GM12878 (cell line): ENCODE measurements around the gene DHX30. TPM values are rescaled to one million over a fixed set of nuclear protein-coding genes. Genes with fewer than 3 reads are reported as not detected.
"Not testable (repeated sequence)": the region's sequence is repeated elsewhere in the genome, so short reads cannot be mapped to it uniquely, and the experiment has no call there.

ENCODE experiments used
- ATAC-seq: fragments of 200-7000 bp; cut with Tn5 transposase; 3 replicates; pipeline ENCODE4 v1.9.1; 2020; ENCODE audit warnings: mild to moderate bottlenecking, moderate library complexity
- BruUV-seq: library from RNA; stranded (reverse); fragments of 400-500 nt; replicated peaks from 2 replicates; lab custom pipeline; 2021; lab: Mats Ljungman, UMichigan
- CTCF ChIA-PET: fragments of 300-600 bp; sonication (Branson Sonifier 250); formaldehyde crosslinking; extraction: SDS; loops from one replicate; lab custom pipeline; 2021; ENCODE audit warnings: inconsistent platforms; lab: Yijun Ruan, JAX
- POLR2A ChIA-PET: fragments of 350-600 bp; formaldehyde crosslinking; extraction: SDS; loops from one replicate; lab custom pipeline; 2021; ENCODE audit warnings: inconsistent platforms; lab: Charles Lee
- RAD21 ChIA-PET: fragments of 300-600 bp; sonication (Branson Sonifier 250); formaldehyde crosslinking; loops from one replicate; lab custom pipeline; 2023; ENCODE audit warnings: antibody characterized with exemption; ENCODE audit not compliant: unreplicated experiment; lab: Charles Lee
- SMC1A ChIA-PET: fragments of 300-600 bp; sonication (Branson Sonifier 250); formaldehyde crosslinking; loops from one replicate; lab custom pipeline; 2023; ENCODE audit not compliant: unreplicated experiment, uncharacterized antibody; lab: Charles Lee
- DNase-seq: peaks from one replicate; pipeline ENCODE4 v3.0.0-alpha.2; 2011; ENCODE audit warnings: low read depth, low spot score
- FAIRE-seq: peaks from 3 replicates; lab custom pipeline; 2011; peaks lifted over from hg19 to GRCh38; lab: Jason Lieb, UNC
- H2AFZ ChIP-seq: 2 replicates; pipeline ENCODE4 v1.6.0; 2011; ENCODE audit warnings: low read depth, low read length, control low read depth; ENCODE audit not compliant: control insufficient read depth
- H3K27ac ChIP-seq: 2 replicates; pipeline ENCODE4 v1.5.1; 2011; ENCODE audit warnings: control low read depth; ENCODE audit not compliant: control insufficient read depth, insufficient read depth
- H3K27me3 ChIP-seq, 2 experiments: replicated peaks in 1 of 2; 2 replicates each; pipeline versions ENCODE4 v1.6.0 to v1.6.1; 2011; ENCODE audit warnings: low read length in 1 of 2; ENCODE audit not compliant: control insufficient read depth in 2 of 2, insufficient read depth in 2 of 2
- H3K36me3 ChIP-seq, 2 experiments: 2 replicates each; pipeline ENCODE4 v1.5.1; 2011; ENCODE audit warnings: low read length in 1 of 2; ENCODE audit not compliant: control insufficient read depth in 2 of 2, insufficient read depth in 2 of 2
- H3K4me1 ChIP-seq: 2 replicates; pipeline ENCODE4 v1.6.1; 2011; ENCODE audit warnings: mild to moderate bottlenecking, low read length, moderate library complexity, mixed read lengths; ENCODE audit not compliant: control insufficient read depth, insufficient read depth
- H3K4me2 ChIP-seq: 2 replicates; pipeline ENCODE4 v1.6.0; 2011; ENCODE audit warnings: control low read depth; ENCODE audit not compliant: control insufficient read depth, insufficient read depth
- H3K4me3 ChIP-seq: fragments of 200-600 bp; sonication (generic); 2 replicates; pipeline ENCODE4 v1.5.1; 2016
- H3K79me2 ChIP-seq: 2 replicates; pipeline ENCODE4 v1.6.0; 2011; ENCODE audit warnings: low read length; ENCODE audit not compliant: control insufficient read depth, insufficient read depth
- H3K9ac ChIP-seq: 2 replicates; pipeline ENCODE4 v1.8.0; 2011; ENCODE audit warnings: low read length, control low read depth, mixed read lengths; ENCODE audit not compliant: control insufficient read depth, insufficient read depth
- H3K9me3 ChIP-seq: replicated peaks from 3 replicates; pipeline ENCODE4 v1.5.1; 2011; ENCODE audit warnings: mild to moderate bottlenecking, low read length; ENCODE audit not compliant: control insufficient read depth, insufficient read depth
- H4K20me1 ChIP-seq: 2 replicates; pipeline ENCODE4 v1.6.0; 2011; ENCODE audit not compliant: control insufficient read depth, insufficient read depth
- ATF3 ChIP-seq: IDR thresholded peaks from 2 replicates; pipeline ENCODE4 v1.6.1; 2011; ENCODE audit warnings: low read depth, mild to moderate bottlenecking, low read length, moderate library complexity, borderline replicate concordance; ENCODE audit errors: extremely low read depth
- BCL11A ChIP-seq: IDR thresholded peaks from 2 replicates; pipeline ENCODE4 v1.6.1; 2011; ENCODE audit warnings: low read depth, low read length
- CTCF ChIP-seq, 3 experiments: IDR thresholded peaks in 2 of 3; conservative IDR thresholded peaks in 1 of 3; 2 replicates each; pipeline ENCODE4 v1.5.1; 2011; ENCODE audit warnings: low read depth in 3 of 3, low read length in 3 of 3, mild to moderate bottlenecking in 3 of 3, control low read depth in 2 of 3, moderate library complexity in 2 of 3, inconsistent platforms in 1 of 3, mixed read lengths in 1 of 3; ENCODE audit not compliant: control insufficient read depth in 2 of 3, insufficient read depth in 1 of 3; ENCODE audit errors: extremely low read depth in 1 of 3
- GATAD2B ChIP-seq: fragments of 450-650 bp; conservative IDR thresholded peaks from 2 replicates; pipeline ENCODE4 v1.6.1; 2017; ENCODE audit warnings: low read depth, mild to moderate bottlenecking, moderate library complexity
- JUND ChIP-seq: IDR thresholded peaks from 2 replicates; pipeline ENCODE4 v1.6.1; 2012; ENCODE audit warnings: low read depth, mild to moderate bottlenecking, low read length, improper control_type of control experiment, moderate library complexity
- KDM1A ChIP-seq: fragments of 200-600 bp; sonication (generic); IDR thresholded peaks from 2 replicates; pipeline ENCODE4 v1.6.1; 2016; ENCODE audit warnings: borderline replicate concordance
- MTA3 ChIP-seq: IDR thresholded peaks from 2 replicates; pipeline ENCODE4 v1.6.1; 2012; ENCODE audit warnings: low read length, inconsistent platforms, borderline replicate concordance
- PML ChIP-seq: IDR thresholded peaks from 2 replicates; pipeline ENCODE4 v1.6.1; 2012; ENCODE audit warnings: low read length, inconsistent platforms
- POU2F2 ChIP-seq: IDR thresholded peaks from 3 replicates; pipeline ENCODE4 v1.6.1; 2011; ENCODE audit warnings: low read depth, mild to moderate bottlenecking, low read length, borderline replicate concordance
- RUNX3 ChIP-seq: IDR thresholded peaks from 2 replicates; pipeline ENCODE4 v1.6.1; 2012; ENCODE audit warnings: low read length, inconsistent platforms
- USF1 ChIP-seq: IDR thresholded peaks from 2 replicates; pipeline ENCODE4 v1.6.1; 2011; ENCODE audit warnings: borderline replicate concordance, low read depth, mild to moderate bottlenecking, moderate library complexity, mixed read lengths, low read length; ENCODE audit not compliant: insufficient read depth; ENCODE audit errors: extremely low read length
- WGBS: methylation state at CpG from one replicate; pipeline ENCODE4 v1.1.6; 2016; ENCODE audit warnings: low lambda C conversion rate; ENCODE audit not compliant: insufficient replicate concordance, insufficient coverage; ENCODE audit errors: missing lambda C conversion rate; 5-methylcytosine and 5-hydroxymethylcytosine counted together
- in situ Hi-C: fragments of 300-500 bp; cut with MboI; formaldehyde crosslinking; loops from 9 replicates; pipeline ENCODE4 v1.14.3; 2018; ENCODE audit warnings: mixed read lengths
- intact Hi-C: fragments of 100-400 bp; cut with micrococcal nuclease; formaldehyde crosslinking; loops from one replicate; pipeline ENCODE4 v1.14.2; 2022; ENCODE audit not compliant: unreplicated experiment
- polyA plus RNA-seq, 11 experiments: library from polyadenylated mRNA; depleted of rRNA in 4 of 11; unstranded in 6 of 11; stranded (reverse) in 5 of 11; fragments of >200 nt; fragmentation: Nextera tagmentation in 4 of 11; fragmentation: Illumina TruSeq in 1 of 11; extraction: Ambion mirVana in 4 of 11; extraction: Trizol in 1 of 11; gene quantifications; 1 replicate in 1 of 11; 2 replicates in 10 of 11; pipeline versions ENCODE4 v1.2.1 to v1.2.3, GENCODE V29; 2011 to 2016; ENCODE audit warnings: inconsistent platforms in 2 of 11, missing spikeins in 2 of 11, low read depth in 1 of 11
- total RNA-seq, 4 experiments: library from RNA; depleted of rRNA in 3 of 4; stranded (reverse); fragments of >200 nt in 3 of 4; fragmentation: Illumina TruSeq in 1 of 4; extraction: Trizol in 1 of 4; gene quantifications; 2 replicates each; pipeline versions ENCODE4 v1.2.1 to v1.2.3, GENCODE V29; 2013 to 2021

The DHX30 gene
- total and polyA plus RNA-seq, 10 of the 15 experiments (the other 5 are each of a cell fraction or from before 2014, with no cell fraction given), result 9.5 to 75.3 (median 47.8) TPM

- DNase-seq, H2AFZ ChIP-seq, BruUV-seq, H4K20me1 ChIP-seq, H3K27me3 ChIP-seq, SMC1A ChIA-PET, intact Hi-C loops, RAD21 ChIA-PET, H3K9me3 ChIP-seq, ATAC-seq, in situ Hi-C loops, POLR2A ChIA-PET, H3K9ac ChIP-seq, H3K4me3 ChIP-seq, H3K27ac ChIP-seq, H3K4me2 ChIP-seq, FAIRE-seq, H3K4me1 ChIP-seq: not testable (repeated sequence)
- Histone ChIP-seq H3K79me2 (peaks cover 26% of the 10 kb centered on the region), H3K36me3 (peaks cover 10 to 24% of the 10 kb centered on the region in 2 experiments; a peak in 3 of 4 replicates)
- peak; percentile 68 for TF ChIP-seq RUNX3
- CTCF ChIA-PET, result interaction anchor here (1.2 to 1.4 kb wide), 3 partner anchors 8 to 322 kb away, joined by 3 to 5 read pairs (median 3); no protein-coding TSS in a partner anchor
- 42% methylated on average over 9 of the region's 9 CpGs for WGBS
These were observed 26.5 kb downstream of the DHX30 start for GRCh38 chr3:47829482-47829881.

- CTCF ChIA-PET, result interaction anchor here (0.7 to 4.7 kb wide), 23 partner anchors 8 to 330 kb away, joined by 3 to 56 read pairs (median 5); no protein-coding TSS in a partner anchor
- 95% methylated on average over 7 of the region's 7 CpGs for WGBS
- Histone ChIP-seq H2AFZ (no peak overlapping the region), H3K36me3 (peaks cover 27 to 28% of the 10 kb centered on the region in 2 experiments), H3K27ac (no peak overlapping the region), H3K9ac (no peak overlapping the region), H3K27me3 (no peaks in the 10 kb centered on the region), H3K79me2 (no peaks in the 10 kb centered on the region), H3K4me1 (no peaks in the 10 kb centered on the region), H3K9me3 (no peaks in the 10 kb centered on the region), H3K4me3 (no peak overlapping the region), H3K4me2 (no peak overlapping the region), H4K20me1 (peaks cover 3% of the 10 kb centered on the region; the same call in 1 of the 2 replicates)
- FAIRE-seq, result no peak
- intact Hi-C loops, result loop anchor here (1.0 to 5.0 kb wide), 2 partner anchors 155 to 314 kb away; no protein-coding TSS in a partner anchor
- no peak for DNase-seq
- SMC1A ChIA-PET, result interaction anchor here (0.7 to 3.8 kb wide), 6 partner anchors 23 to 315 kb away, joined by 3 to 20 read pairs (median 3); no protein-coding TSS in a partner anchor
- RAD21 ChIA-PET, result interaction anchor here (0.6 to 4.6 kb wide), 6 partner anchors 12 to 314 kb away, joined by 3 to 27 read pairs (median 4); no protein-coding TSS in a partner anchor
- ATAC-seq, result no peak
- no TSS peak for BruUV-seq
- POLR2A ChIA-PET, result interaction anchor here (0.6 kb wide), 1 partner anchor 145 kb away, joined by 3 read pairs; no protein-coding TSS in a partner anchor
- in situ Hi-C loops, result loop anchor here (5.0 to 10.0 kb wide), 2 partner anchors 158 to 315 kb away; no protein-coding TSS in a partner anchor
- no peak for TF ChIP-seq CTCF (IDR thresholded peaks at IDR 0.05 in 2 of 3, conservative IDR thresholded peaks at IDR 0.05 in 1 of 3; ENCODE audit: control insufficient read depth in 2 of 3, extremely low read depth in 1 of 3, insufficient read depth in 1 of 3, low read depth in 3 of 3, low read length in 3 of 3)
- no peak for TF ChIP-seq MTA3
- no peak for TF ChIP-seq PML
- no peak for TF ChIP-seq GATAD2B
- no peak for TF ChIP-seq POU2F2
- no peak for TF ChIP-seq USF1
- no peak for TF ChIP-seq ATF3
- TF ChIP-seq JUND, result no peak
- no peak for TF ChIP-seq BCL11A
- TF ChIP-seq KDM1A, result no peak
These were observed 34.0 kb downstream of the DHX30 start for GRCh38 chr3:47836986-47837385.
